Immature natural killer cell (primary cell): Measurements from ENCODE around the gene LHFPL2. TPM values are rescaled to one million over a fixed set of nuclear protein-coding genes. Genes with fewer than 3 reads are reported as not detected.

ENCODE experiments used
- DNase-seq, 3 donors: peaks; one replicate each; pipeline ENCODE4 v3.0.0; 2022; ENCODE audit warnings: mixed read lengths in 1 of 3
- H3K27ac Mint-ChIP-seq, 6 donors: one replicate each; pipeline ENCODE4 v1.8.0; 2020; ENCODE audit warnings: mixed read lengths in 6 of 6, mild to moderate bottlenecking in 5 of 6, inconsistent platforms in 4 of 6, moderate library complexity in 3 of 6
- H3K27me3 Mint-ChIP-seq, 3 donors: one replicate each; pipeline ENCODE4 v1.8.0; 2020 to 2021; ENCODE audit warnings: low read depth in 3 of 3, mild to moderate bottlenecking in 3 of 3, mixed read lengths in 3 of 3, moderate library complexity in 3 of 3, inconsistent platforms in 1 of 3
- H3K36me3 Mint-ChIP-seq, 3 donors: one replicate each; pipeline ENCODE4 v1.8.0; 2020; ENCODE audit warnings: mixed read lengths in 3 of 3, inconsistent platforms in 2 of 3, mild to moderate bottlenecking in 2 of 3
- H3K4me1 Mint-ChIP-seq, 2 donors: one replicate each; pipeline ENCODE4 v1.8.0; 2020; ENCODE audit warnings: inconsistent platforms in 2 of 2, mild to moderate bottlenecking in 2 of 2, mixed read lengths in 2 of 2, moderate library complexity in 1 of 2
- H3K4me3 Mint-ChIP-seq, 5 donors: one replicate each; pipeline ENCODE4 v1.8.0; 2020; ENCODE audit warnings: mild to moderate bottlenecking in 5 of 5, mixed read lengths in 5 of 5, inconsistent platforms in 3 of 5, moderate library complexity in 3 of 5
- H3K9me3 Mint-ChIP-seq, 6 donors: one replicate each; pipeline ENCODE4 v1.8.0; 2020; ENCODE audit warnings: mild to moderate bottlenecking in 6 of 6, mixed read lengths in 6 of 6, inconsistent platforms in 4 of 6, moderate library complexity in 3 of 6
- polyA plus RNA-seq, 3 donors: library from polyadenylated mRNA; unstranded; fragments of 300-500 nt; fragmentation: Illumina TruSeq; gene quantifications; one replicate each; pipeline ENCODE4 v1.2.3, GENCODE V29; 2021

Gene LHFPL2
- polyA plus RNA-seq, 3 donors from 2014 or later = 0.09 to 0.49 TPM; not detected in 1

GRCh38 chr5:78613756-78614155 is 34.8 kb downstream of the LHFPL2 start:
- no peak overlapping the region for H3K27ac Mint-ChIP-seq
- H3K4me1 Mint-ChIP-seq = no peaks in the 10 kb centered on the region
- DNase-seq = no peak
- H3K27me3 Mint-ChIP-seq = peaks cover 0 to 4% (median 2%) of the 10 kb centered on the region in 3 donors
- no peak overlapping the region for H3K4me3 Mint-ChIP-seq
- H3K36me3 Mint-ChIP-seq = no peaks in the 10 kb centered on the region
- no peaks in the 10 kb centered on the region for H3K9me3 Mint-ChIP-seq

- Mint-ChIP-seq H3K9me3 (no peaks in the 10 kb centered on the region), H3K4me3 (no peak overlapping the region), H3K27ac (no peak overlapping the region), H3K36me3 (no peaks in the 10 kb centered on the region), H3K27me3 (peaks cover 0 to 4% (median 2%) of the 10 kb centered on the region in 3 donors), H3K4me1 (no peaks in the 10 kb centered on the region)
- no peak for DNase-seq
Measured at GRCh38 chr5:78613151-78613533, 35.4 kb downstream of the LHFPL2 start.

GRCh38 chr5:78612227-78613150 is 36.1 kb downstream of the LHFPL2 start:
- no peak overlapping the region for H3K27ac Mint-ChIP-seq
- H3K4me1 Mint-ChIP-seq = no peaks in the 10 kb centered on the region
- no peaks in the 10 kb centered on the region for H3K9me3 Mint-ChIP-seq
- H3K36me3 Mint-ChIP-seq = no peaks in the 10 kb centered on the region
- H3K4me3 Mint-ChIP-seq = no peak overlapping the region
- peaks cover 0 to 4% (median 3%) of the 10 kb centered on the region in 3 donors for H3K27me3 Mint-ChIP-seq
- DNase-seq = no peak

GRCh38 chr5:78611126-78611605 is 37.4 kb downstream of the LHFPL2 start:
- Mint-ChIP-seq H3K4me3 (no peak overlapping the region), H3K9me3 (no peaks in the 10 kb centered on the region), H3K27me3 (peaks cover 0 to 4% (median 4%) of the 10 kb centered on the region in 3 donors), H3K27ac (no peak overlapping the region), H3K36me3 (no peaks in the 10 kb centered on the region), H3K4me1 (no peaks in the 10 kb centered on the region)
- no peak for DNase-seq

GRCh38 chr5:78610636-78611035 is 37.9 kb downstream of the LHFPL2 start:
- H3K27ac Mint-ChIP-seq = no peak overlapping the region
- H3K4me3 Mint-ChIP-seq = no peak overlapping the region
- H3K9me3 Mint-ChIP-seq = peaks cover 0 to 1% (median 0%) of the 10 kb centered on the region in 6 donors
- H3K36me3 Mint-ChIP-seq = no peaks in the 10 kb centered on the region
- no peaks in the 10 kb centered on the region for H3K4me1 Mint-ChIP-seq
- peaks cover 0 to 4% (median 4%) of the 10 kb centered on the region in 3 donors for H3K27me3 Mint-ChIP-seq
- no peak for DNase-seq

- H3K9me3 Mint-ChIP-seq = peaks cover 0 to 2% (median 0%) of the 10 kb centered on the region in 6 donors
- H3K4me3 Mint-ChIP-seq = no peak overlapping the region
- H3K36me3 Mint-ChIP-seq = no peaks in the 10 kb centered on the region
- H3K27me3 Mint-ChIP-seq = peaks cover 0 to 4% (median 4%) of the 10 kb centered on the region in 3 donors
- no peaks in the 10 kb centered on the region for H3K4me1 Mint-ChIP-seq
- H3K27ac Mint-ChIP-seq = no peak overlapping the region
- no peak for DNase-seq
Measured at GRCh38 chr5:78610163-78610583, 38.4 kb downstream of the LHFPL2 start.

GRCh38 chr5:78607864-78608263 is 40.7 kb downstream of the LHFPL2 start:
- H3K36me3 Mint-ChIP-seq = no peaks in the 10 kb centered on the region
- peaks cover 0 to 2% (median 0%) of the 10 kb centered on the region in 6 donors for H3K9me3 Mint-ChIP-seq
- H3K4me3 Mint-ChIP-seq = no peak overlapping the region
- H3K4me1 Mint-ChIP-seq = no peaks in the 10 kb centered on the region
- H3K27ac Mint-ChIP-seq = no peak overlapping the region
- no peak for DNase-seq
- peaks cover 0 to 4% (median 4%) of the 10 kb centered on the region in 3 donors for H3K27me3 Mint-ChIP-seq

GRCh38 chr5:78606241-78606640 is 42.3 kb downstream of the LHFPL2 start:
- H3K4me1 Mint-ChIP-seq = no peaks in the 10 kb centered on the region
- H3K36me3 Mint-ChIP-seq = no peaks in the 10 kb centered on the region
- H3K4me3 Mint-ChIP-seq = no peak overlapping the region
- DNase-seq = no peak
- H3K27me3 Mint-ChIP-seq = peaks cover 2 to 7% (median 4%) of the 10 kb centered on the region in 3 donors
- no peak overlapping the region for H3K27ac Mint-ChIP-seq
- H3K9me3 Mint-ChIP-seq = peaks cover 0 to 2% (median 0%) of the 10 kb centered on the region in 6 donors

- Mint-ChIP-seq H3K4me3 (no peak overlapping the region), H3K27me3 (peaks cover 2 to 7% (median 4%) of the 10 kb centered on the region in 3 donors), H3K4me1 (no peaks in the 10 kb centered on the region), H3K36me3 (peaks cover 0 to 3% (median 0%) of the 10 kb centered on the region in 3 donors), H3K9me3 (peaks cover 0 to 2% (median 0%) of the 10 kb centered on the region in 6 donors), H3K27ac (peak overlapping the region in 1 of 6 donors; percentile 1)
- no peak for DNase-seq
Measured at GRCh38 chr5:78605611-78606010, 43.0 kb downstream of the LHFPL2 start.

- peaks cover 0 to 2% (median 0%) of the 10 kb centered on the region in 6 donors for H3K9me3 Mint-ChIP-seq
- DNase-seq = no peak
- H3K27me3 Mint-ChIP-seq = peaks cover 0 to 7% (median 2%) of the 10 kb centered on the region in 3 donors
- no peak overlapping the region for H3K4me3 Mint-ChIP-seq
- H3K4me1 Mint-ChIP-seq = no peaks in the 10 kb centered on the region
- peaks cover 0 to 4% (median 0%) of the 10 kb centered on the region in 3 donors for H3K36me3 Mint-ChIP-seq
- H3K27ac Mint-ChIP-seq = no peak overlapping the region
Measured at GRCh38 chr5:78604689-78605285, 43.8 kb downstream of the LHFPL2 start.

GRCh38 chr5:78603636-78604175 is 44.9 kb downstream of the LHFPL2 start:
- H3K27ac Mint-ChIP-seq = no peak overlapping the region

GRCh38 chr5:78602400-78602799 is 46.2 kb downstream of the LHFPL2 start:
- no peaks in the 10 kb centered on the region for H3K4me1 Mint-ChIP-seq
- peaks cover 0 to 4% (median 0%) of the 10 kb centered on the region in 3 donors for H3K36me3 Mint-ChIP-seq
- peaks cover 0 to 2% (median 0%) of the 10 kb centered on the region in 6 donors for H3K9me3 Mint-ChIP-seq
- peaks cover 0 to 7% (median under 1%) of the 10 kb centered on the region in 3 donors for H3K27me3 Mint-ChIP-seq
- no peak for DNase-seq
- no peak overlapping the region for H3K4me3 Mint-ChIP-seq
- no peak overlapping the region for H3K27ac Mint-ChIP-seq

More at GRCh38 chr5:78603636-78604175, 44.9 kb downstream of the LHFPL2 start:
- Mint-ChIP-seq H3K4me3 (no peak overlapping the region), H3K4me1 (no peaks in the 10 kb centered on the region), H3K36me3 (peaks cover 0 to 4% (median 0%) of the 10 kb centered on the region in 3 donors), H3K9me3 (peaks cover 0 to 2% (median 0%) of the 10 kb centered on the region in 6 donors), H3K27me3 (peaks cover 0 to 7% (median 2%) of the 10 kb centered on the region in 3 donors)
- DNase-seq = no peak

GRCh38 chr5:78601559-78602314 is 46.8 kb downstream of the LHFPL2 start:
- Mint-ChIP-seq H3K36me3 (peaks cover 0 to 4% (median 0%) of the 10 kb centered on the region in 3 donors), H3K4me1 (no peaks in the 10 kb centered on the region), H3K9me3 (peaks cover 0 to 2% (median 0%) of the 10 kb centered on the region in 6 donors), H3K27ac (no peak overlapping the region), H3K27me3 (peaks cover 0 to 7% (median 1%) of the 10 kb centered on the region in 3 donors), H3K4me3 (no peak overlapping the region)
- DNase-seq = no peak
